PC-9 (cell line): ENCODE results near the gene TBC1D9B. TPM values are rescaled to one million over a fixed set of nuclear protein-coding genes. Genes with fewer than 3 reads are reported as not detected.
A peak's percentile ranks its signal among the peaks of the same experiment; 100 is the strongest.

ENCODE experiments used
- BruUV-seq: library from RNA; stranded (reverse); fragments of 400-500 nt; replicated peaks from 2 replicates; lab custom pipeline; 2021; lab: Mats Ljungman, UMichigan
- CTCF ChIA-PET: fragments of 300-600 bp; sonication (Branson Sonifier 250); formaldehyde crosslinking; loops from one replicate; lab custom pipeline; 2022; ENCODE audit warnings: antibody characterized with exemption; lab: Charles Lee
- POLR2A ChIA-PET: fragments of 300-600 bp; sonication (Branson Sonifier 250); formaldehyde crosslinking; loops from one replicate; lab custom pipeline; 2022; ENCODE audit warnings: antibody characterized with exemption; ENCODE audit not compliant: unreplicated experiment; lab: Charles Lee
- DNase-seq, 2 experiments: peaks; one replicate each; pipeline versions ENCODE4 v3.0.0 to v3.0.0-alpha.2; 2015 to 2022; ENCODE audit warnings: mixed read lengths in 1 of 2
- H2AFZ ChIP-seq: fragments of 200-600 bp; sonication (generic); 2 replicates; pipeline ENCODE4 v1.8.1; 2017; ENCODE audit warnings: antibody characterized with exemption
- H3F3A ChIP-seq: fragments of 200-600 bp; sonication (generic); 2 replicates; pipeline ENCODE4 v1.8.1; 2017; ENCODE audit warnings: antibody characterized with exemption, mild to moderate bottlenecking, low read depth; ENCODE audit not compliant: insufficient read depth
- H3K27ac ChIP-seq: fragments of 200-600 bp; sonication (generic); 2 replicates; pipeline ENCODE4 v1.6.1; 2016; ENCODE audit warnings: mixed run types
- H3K27me3 ChIP-seq: fragments of 200-600 bp; sonication (generic); 2 replicates; pipeline ENCODE4 v1.6.1; 2016; ENCODE audit warnings: low read depth, mixed run types; ENCODE audit not compliant: insufficient read depth
- H3K36me3 ChIP-seq: fragments of 200-600 bp; sonication (generic); 2 replicates; pipeline ENCODE4 v1.6.1; 2016; ENCODE audit warnings: low read depth, mixed run types
- H3K4me1 ChIP-seq: fragments of 200-600 bp; sonication (generic); replicated peaks from 2 replicates; pipeline ENCODE4 v1.6.1; 2016; ENCODE audit warnings: mixed run types; ENCODE audit not compliant: insufficient read depth
- H3K4me2 ChIP-seq: fragments of 200-600 bp; sonication (generic); 2 replicates; pipeline ENCODE4 v1.6.1; 2017; ENCODE audit warnings: mixed run types
- H3K4me3 ChIP-seq: fragments of 200-600 bp; sonication (generic); 2 replicates; pipeline ENCODE4 v1.6.1; 2016; ENCODE audit warnings: mixed run types
- H3K79me2 ChIP-seq: fragments of 200-600 bp; sonication (generic); 2 replicates; pipeline ENCODE4 v1.6.1; 2017; ENCODE audit warnings: low read depth, mixed run types
- H3K9me2 ChIP-seq: fragments of 200-600 bp; sonication (generic); 2 replicates; pipeline ENCODE4 v1.8.1; 2017; ENCODE audit warnings: mild to moderate bottlenecking; ENCODE audit not compliant: insufficient read depth
- H3K9me3 ChIP-seq: fragments of 200-600 bp; sonication (generic); 2 replicates; pipeline ENCODE4 v1.8.1; 2016; ENCODE audit warnings: low read depth; ENCODE audit not compliant: insufficient read depth
- H4K20me1 ChIP-seq: fragments of 200-600 bp; sonication (generic); 2 replicates; pipeline ENCODE4 v1.8.1; 2017; ENCODE audit not compliant: insufficient read depth
- CTCF ChIP-seq: fragments of 200-600 bp; sonication (generic); conservative IDR thresholded peaks from 2 replicates; pipeline ENCODE4 v1.6.1; 2017; ENCODE audit warnings: mixed run types, antibody characterized with exemption, mild to moderate bottlenecking, moderate library complexity
- EZH2 ChIP-seq: fragments of 200-600 bp; sonication (generic); IDR thresholded peaks from 2 replicates; pipeline ENCODE4 v1.8.0; 2017; ENCODE audit warnings: antibody characterized with exemption, low read depth
- intact Hi-C: fragments of 100-400 bp; cut with micrococcal nuclease; formaldehyde crosslinking; loops from one replicate; pipeline ENCODE4 v1.10.0; 2022; ENCODE audit not compliant: unreplicated experiment
- total RNA-seq: library from RNA; stranded (reverse); gene quantifications from 2 replicates; pipeline ENCODE4 v1.2.3, GENCODE V29; 2021

Gene TBC1D9B
- total RNA-seq, 1 experiment from 2014 or later: 118 TPM

GRCh38 chr5:179858586-179859427, 48.9 kb downstream of the TBC1D9B start, which contains the start of gene MRNIP:
Gene MRNIP (minus strand): TSS chr5:179858817. CDS start chr5:179858796, 21 bp downstream.
- intact Hi-C loops: loop anchor here (1.0 to 10.0 kb wide), 5 partner anchors 40 to 236 kb away; partner anchors contain the start of genes HNRNPH1 and MAML1
- Histone ChIP-seq H3K9me2 (no peaks in the 10 kb centered on the region), H3K27ac (peak within 1 kb of the TSS; percentile 43; the same call in 1 of the 2 replicates), H3K36me3 (no peaks in the 10 kb centered on the region), H3K4me3 (peak within 1 kb of the TSS; percentile 83), H3F3A (peaks cover 26% of the 10 kb centered on the region), H3K4me2 (peak within 1 kb of the TSS; percentile 96), H3K79me2 (peaks cover 13% of the 10 kb centered on the region; the same call in 1 of the 2 replicates), H2AFZ (peak within 1 kb of the TSS; percentile 98), H3K9me3 (no peaks in the 10 kb centered on the region), H3K4me1 (peaks cover 6% of the 10 kb centered on the region; the same call in 1 of the 2 replicates), H4K20me1 (peaks cover 6% of the 10 kb centered on the region; the same call in 1 of the 2 replicates), H3K27me3 (no peaks in the 10 kb centered on the region)
- TF ChIP-seq EZH2: no peak
- TF ChIP-seq CTCF: no peak
- ChIA-PET POLR2A (no interaction called here), CTCF (interaction anchor here (1.0 kb wide), 1 partner anchor 96 kb away, joined by 3 read pairs; no protein-coding TSS in a partner anchor)
- BruUV-seq: TSS peak; percentile 91
- DNase-seq: peak; percentile 85 to 98

GRCh38 chr5:179858241-179858585, 49.5 kb downstream of the TBC1D9B start:
- no peak overlapping the region for H3K27ac ChIP-seq
- peaks cover 13% of the 10 kb centered on the region; the same call in 1 of the 2 replicates for H3K79me2 ChIP-seq
- no peak for TF ChIP-seq EZH2
- TF ChIP-seq CTCF: no peak
- BruUV-seq: no TSS peak
- peaks cover 26% of the 10 kb centered on the region for H3F3A ChIP-seq
- no peaks in the 10 kb centered on the region for H3K27me3 ChIP-seq
- no peaks in the 10 kb centered on the region for H3K9me3 ChIP-seq
- H3K4me2 ChIP-seq: peak overlapping the region; percentile 96
- CTCF ChIA-PET: interaction anchor here (1.0 kb wide), 1 partner anchor 95 kb away, joined by 3 read pairs; no protein-coding TSS in a partner anchor
- intact Hi-C loops: loop anchor here (1.0 to 10.0 kb wide), 5 partner anchors 39 to 235 kb away; partner anchors contain the start of genes HNRNPH1 and MAML1
- H3K36me3 ChIP-seq: no peaks in the 10 kb centered on the region
- POLR2A ChIA-PET: no interaction called here
- H2AFZ ChIP-seq: peak overlapping the region; percentile 98
- H3K9me2 ChIP-seq: no peaks in the 10 kb centered on the region
- DNase-seq: peak in 1 of 2 experiments; percentile 55
- peak overlapping the region; percentile 83 for H3K4me3 ChIP-seq
- H4K20me1 ChIP-seq: peaks cover 6% of the 10 kb centered on the region; the same call in 1 of the 2 replicates
- peaks cover 6% of the 10 kb centered on the region; the same call in 1 of the 2 replicates for H3K4me1 ChIP-seq

DNA sequence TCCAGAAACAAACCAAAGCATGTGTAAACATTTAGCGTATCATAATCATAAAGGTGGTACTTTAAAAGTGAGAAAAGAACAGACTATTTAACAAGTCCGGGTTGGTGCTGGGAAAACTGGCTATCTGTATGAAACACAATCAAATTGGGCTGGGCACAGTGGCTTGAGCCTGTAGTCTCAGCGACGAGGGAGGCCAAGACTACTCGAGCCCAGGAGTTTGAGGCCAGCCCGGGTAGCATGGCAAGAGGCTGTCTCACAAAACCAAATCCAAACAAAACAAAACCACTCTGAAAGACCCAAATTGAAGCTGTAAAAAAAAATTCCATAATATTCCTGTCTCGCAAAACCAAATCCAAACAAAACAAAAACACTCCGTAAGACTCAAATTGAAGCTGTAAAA, 53.3 kb downstream of the TBC1D9B start:
- BruUV-seq: no TSS peak
- H3K9me3 ChIP-seq: no peaks in the 10 kb centered on the region
- POLR2A ChIA-PET: interaction anchor here (0.6 kb wide), 1 partner anchor 295 kb away, joined by 4 read pairs; no protein-coding TSS in a partner anchor

More for the DNA sequence above, 53.3 kb downstream of the TBC1D9B start:
- Histone ChIP-seq H3K4me1 (peaks cover 1% of the 10 kb centered on the region; the same call in 1 of the 2 replicates), H3K36me3 (no peaks in the 10 kb centered on the region), H3K9me2 (no peaks in the 10 kb centered on the region), H3K27ac (no peak overlapping the region), H3K4me3 (no peak overlapping the region), H3K4me2 (no peak overlapping the region), H3K79me2 (peaks cover 13% of the 10 kb centered on the region; the same call in 1 of the 2 replicates), H4K20me1 (peaks cover 6% of the 10 kb centered on the region; the same call in 1 of the 2 replicates), H3K27me3 (no peaks in the 10 kb centered on the region), H3F3A (peaks cover 6% of the 10 kb centered on the region; the same call in 1 of the 2 replicates), H2AFZ (no peak overlapping the region)
- intact Hi-C loops: loop anchor here (10.0 kb wide), 1 partner anchor 120 kb away; the partner anchor contains the start of gene MAML1
- DNase-seq: no peak
- CTCF ChIA-PET: no interaction called here
- no peak for TF ChIP-seq EZH2
- no peak for TF ChIP-seq CTCF
